Heart left ventricle (tissue), 16 donors: ENCODE measurements around the gene MAFG. TPM values are rescaled to one million over a fixed set of nuclear protein-coding genes. Genes with fewer than 3 reads are reported as not detected.

Source experiments
- ATAC-seq, 4 donors: fragments of 200-7000 bp; cut with Tn5 transposase; one replicate each; pipeline ENCODE4 v1.9.1; 2020 to 2022; ENCODE audit warnings: moderate library complexity in 4 of 4, mild to moderate bottlenecking in 3 of 4, moderate number of reproducible peaks in 1 of 4
- DNase-seq, 5 donors: peaks; one replicate each; pipeline ENCODE4 v3.0.0-alpha.2; 2020
- H3K27ac ChIP-seq, 12 donors: fragments of 200-600 bp; sonication (generic) in 4 of 12; one replicate each; pipeline versions ENCODE4 v1.5.0 to v1.8.0; 2016 to 2022; ENCODE audit warnings: mild to moderate bottlenecking in 2 of 12
- H3K27me3 ChIP-seq, 9 donors: fragments of 200-600 bp; sonication (generic) in 2 of 9; one replicate each; pipeline versions ENCODE4 v1.5.1 to v1.8.0; 2016 to 2022; ENCODE audit warnings: mild to moderate bottlenecking in 3 of 9
- H3K36me3 ChIP-seq, 9 donors: fragments of 200-600 bp; sonication (generic) in 2 of 9; one replicate each; pipeline versions ENCODE4 v1.5.0 to v1.8.0; 2018 to 2022; ENCODE audit warnings: mild to moderate bottlenecking in 2 of 9
- H3K4me1 ChIP-seq, 12 donors: fragments of 200-600 bp; sonication (generic) in 4 of 12; one replicate each; pipeline versions ENCODE4 v1.5.0 to v1.8.0; 2016 to 2022; ENCODE audit warnings: mild to moderate bottlenecking in 3 of 12
- H3K4me3 ChIP-seq, 12 donors: fragments of 200-600 bp; sonication (generic) in 4 of 12; one replicate each; pipeline versions ENCODE4 v1.5.0 to v1.8.0; 2017 to 2022; ENCODE audit warnings: mild to moderate bottlenecking in 9 of 12, moderate library complexity in 4 of 12
- H3K9me3 ChIP-seq, 12 donors: fragments of 200-600 bp; sonication (generic) in 4 of 12; one replicate each; pipeline versions ENCODE4 v1.5.0 to v1.8.0; 2016 to 2022; ENCODE audit warnings: mild to moderate bottlenecking in 1 of 12
- CTCF ChIP-seq, 12 donors: fragments of 200-600 bp; sonication (generic) in 4 of 12; IDR thresholded peaks; one replicate each; pipeline versions ENCODE4 v1.5.0 to v1.8.0; 2018 to 2022; ENCODE audit warnings: antibody characterized with exemption in 12 of 12, mild to moderate bottlenecking in 5 of 12
- POLR2A ChIP-seq, 2 donors: fragments of 450-650 bp; IDR thresholded peaks; one replicate each; pipeline ENCODE4 v1.6.1; 2017; ENCODE audit warnings: antibody characterized with exemption in 2 of 2, mild to moderate bottlenecking in 2 of 2, moderate library complexity in 2 of 2
- WGBS, 4 donors: extraction: QIAGEN DNeasy Blood & Tissue Kit in 2 of 4; methylation state at CpG; one replicate each; pipeline versions ENCODE4 v1.1.5 to v1.1.7; 2013 to 2018; 5-methylcytosine and 5-hydroxymethylcytosine counted together
- intact Hi-C, 10 donors: fragments of 100-400 bp; cut with DNase I; formaldehyde crosslinking; loops; one replicate each; pipeline versions ENCODE4 v1.11.1 to v1.14.2; 2022
- polyA plus RNA-seq, 2 donors: library from polyadenylated mRNA; stranded (reverse); fragments of 200-250 nt; gene quantifications; one replicate each; pipeline ENCODE4 v1.2.3, GENCODE V29; 2013
- total RNA-seq, 9 donors: library from RNA; depleted of rRNA in 2 of 9; stranded (reverse); fragments of >200 nt in 2 of 9; fragmentation: NEBNext Ultra II Directional in 3 of 9; extraction: Animal tissue kit (Norgen Biotek cat#: 25700) in 3 of 9; gene quantifications; one replicate each; pipeline versions ENCODE4 v1.1.0 to v1.2.4, GENCODE V29; 2016 to 2023
- donor health status: ischemic (EF 13 %, LVEDD 7.1; RV severe dilation, severe dysfunction).
- donor health status: healthy with polysubstance abuse.
- donor health status: DM: no; HTN: yes; CAD: no.
- donor health status: DM: no; HTN: no; CAD: no.
- donor health status: ischemic (EF 25% LVEDD 6.9; RV normal size, moderate dysfunction).
- donor health status: ischemic (EF 25% LVEDD 5.7; RV mildly dilated, moderate dysfunction).
- donor health status: healthy.
- donor health status: DM: yes; HTN: yes; CAD: no.
- donor health status: ischemic (EF 35%, LVEDD 5.7; RV mildly dilated, moderate dysfunction).
- donor health status: nonischemic (EF 11% LVEDD 7.7; RV severe dilation, severe dysfunction).
- donor health status: DM: yes; HTN: yes; CAD: no.
- donor health status: PGD.
- donor health status: ischemic (EF 29% LVEDD 5.4; RV normal size, mild dysfunction).
- donor health status: nonischemic (EF 23%, LVEDD 6.1; RV moderate dilation, normal function).

Gene MAFG
- total and polyA plus RNA-seq, 11 donors: 10.2 to 30.5 (median 18.0) TPM

GRCh38 chr17:81951785-81952684 lies 24.5 kb upstream of the MAFG start:
- intact Hi-C loops: no loop called here
- 55 to 65% (median 62%) methylated on average over 13 of the region's 13 CpGs for WGBS, 4 donors
- no peak overlapping the region for H3K27ac ChIP-seq
- H3K4me1 ChIP-seq: no peaks in the 10 kb centered on the region
- TF ChIP-seq CTCF (IDR thresholded peaks at IDR 0.05): no peak
- TF ChIP-seq POLR2A (IDR thresholded peaks at IDR 0.05): no peak
- H3K4me3 ChIP-seq: no peak overlapping the region
- ATAC-seq (no peak), DNase-seq (no peak)
- H3K36me3 ChIP-seq: no peaks in the 10 kb centered on the region
- H3K27me3 ChIP-seq: peaks cover 0 to 17% (median 0%) of the 10 kb centered on the region in 9 donors
- no peaks in the 10 kb centered on the region for H3K9me3 ChIP-seq

- H3K27me3 ChIP-seq: peaks cover 0 to 7% (median 0%) of the 10 kb centered on the region in 9 donors
- no peaks in the 10 kb centered on the region for H3K4me1 ChIP-seq
- H3K36me3 ChIP-seq: no peaks in the 10 kb centered on the region
- TF ChIP-seq CTCF (IDR thresholded peaks at IDR 0.05) (no peak), POLR2A (IDR thresholded peaks at IDR 0.05) (no peak)
- no peaks in the 10 kb centered on the region for H3K9me3 ChIP-seq
- no peak overlapping the region for H3K4me3 ChIP-seq
- WGBS, 4 donors: 88 to 91% (median 89%) methylated on average over 15 of the region's 15 CpGs
- no peak for DNase-seq
- ATAC-seq: no peak
- no peak overlapping the region for H3K27ac ChIP-seq
- intact Hi-C loops: no loop called here
These were observed 23.0 kb upstream of the MAFG start for GRCh38 chr17:81950501-81950900.

- Histone ChIP-seq H3K4me1 (no peaks in the 10 kb centered on the region), H3K36me3 (no peaks in the 10 kb centered on the region), H3K27me3 (peaks cover 0 to 7% (median 0%) of the 10 kb centered on the region in 9 donors), H3K4me3 (no peak overlapping the region), H3K27ac (no peak overlapping the region), H3K9me3 (no peaks in the 10 kb centered on the region)
- intact Hi-C loops: no loop called here
- TF ChIP-seq POLR2A (IDR thresholded peaks at IDR 0.05) (no peak), CTCF (IDR thresholded peaks at IDR 0.05) (no peak)
- DNase-seq (peak in 1 of 5 donors; percentile 44), ATAC-seq (peak in 3 of 4 donors; percentile 9 to 17 (median 15))
- WGBS, 4 donors: 77 to 81% (median 80%) methylated on average over 11 to 17 of the region's 17 CpGs
These were observed 21.3 kb upstream of the MAFG start for GRCh38 chr17:81948635-81949378.

GRCh38 chr17:81947189-81947588 lies 19.7 kb upstream of the MAFG start, which contains the start of gene MYADML2:
Gene MYADML2, minus strand, starts transcription at chr17:81947233. Its CDS starts 5,492 bp downstream, at chr17:81941741.
- no peak for ATAC-seq
- no peaks in the 10 kb centered on the region for H3K4me1 ChIP-seq
- 76 to 87% (median 85%) methylated on average over 13 of the region's 13 CpGs for WGBS, 4 donors
- intact Hi-C loops: no loop called here
- H3K27me3 ChIP-seq: peaks cover 0 to 11% (median 0%) of the 10 kb centered on the region in 9 donors
- no peaks in the 10 kb centered on the region for H3K36me3 ChIP-seq
- no peak for TF ChIP-seq POLR2A (IDR thresholded peaks at IDR 0.05)
- TF ChIP-seq CTCF (IDR thresholded peaks at IDR 0.05): no peak
- no peak for DNase-seq
- H3K9me3 ChIP-seq: no peaks in the 10 kb centered on the region
- H3K4me3 ChIP-seq: no peak within 1 kb of the TSS
- H3K27ac ChIP-seq: no peak within 1 kb of the TSS
